ENCODE measurements around the gene PRCC. TPM values are rescaled to one million over a fixed set of nuclear protein-coding genes. Genes with fewer than 3 reads are reported as not detected.

The PRCC gene
- total RNA-seq, 1 experiment from 2014 or later = 125 TPM

GRCh38 chr1:156826630-156827029 lies 59.3 kb downstream of the PRCC start:
- no peak for DNase-seq (ENCODE audit: low spot score)
- TF ChIP-seq EZH2 (IDR thresholded peaks at IDR 0.05; ENCODE audit: borderline replicate concordance, low read depth, low read length, poor library complexity, severe bottlenecking) = no peak
- TF ChIP-seq, protein P1, sequence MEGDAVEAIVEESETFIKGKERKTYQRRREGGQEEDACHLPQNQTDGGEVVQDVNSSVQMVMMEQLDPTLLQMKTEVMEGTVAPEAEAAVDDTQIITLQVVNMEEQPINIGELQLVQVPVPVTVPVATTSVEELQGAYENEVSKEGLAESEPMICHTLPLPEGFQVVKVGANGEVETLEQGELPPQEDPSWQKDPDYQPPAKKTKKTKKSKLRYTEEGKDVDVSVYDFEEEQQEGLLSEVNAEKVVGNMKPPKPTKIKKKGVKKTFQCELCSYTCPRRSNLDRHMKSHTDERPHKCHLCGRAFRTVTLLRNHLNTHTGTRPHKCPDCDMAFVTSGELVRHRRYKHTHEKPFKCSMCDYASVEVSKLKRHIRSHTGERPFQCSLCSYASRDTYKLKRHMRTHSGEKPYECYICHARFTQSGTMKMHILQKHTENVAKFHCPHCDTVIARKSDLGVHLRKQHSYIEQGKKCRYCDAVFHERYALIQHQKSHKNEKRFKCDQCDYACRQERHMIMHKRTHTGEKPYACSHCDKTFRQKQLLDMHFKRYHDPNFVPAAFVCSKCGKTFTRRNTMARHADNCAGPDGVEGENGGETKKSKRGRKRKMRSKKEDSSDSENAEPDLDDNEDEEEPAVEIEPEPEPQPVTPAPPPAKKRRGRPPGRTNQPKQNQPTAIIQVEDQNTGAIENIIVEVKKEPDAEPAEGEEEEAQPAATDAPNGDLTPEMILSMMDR (conservative IDR thresholded peaks at IDR 0.05; ENCODE audit: low read depth, low read length) = no peak
- POLR2A ChIA-PET (ENCODE audit: low non-redundant PET) = no interaction called here
- no peak overlapping the region for H3K27ac ChIP-seq (ENCODE audit: low read depth, low read length, poor library complexity, severe bottlenecking)
- no peaks in the 10 kb centered on the region for H3K9me3 ChIP-seq (ENCODE audit: low read depth, low read length, poor library complexity, severe bottlenecking)
- intact Hi-C loops (cut with micrococcal nuclease; ENCODE audit: unreplicated experiment) = no loop called here
- no peaks in the 10 kb centered on the region for H3K27me3 ChIP-seq (replicated peaks; ENCODE audit: insufficient read depth, low read depth, low read length, poor library complexity)
- no TSS peak for BruUV-seq (replicated peaks)
- no peaks in the 10 kb centered on the region for H3K36me3 ChIP-seq (ENCODE audit: insufficient read depth, low read length, poor library complexity, severe bottlenecking)
- no peak overlapping the region for H3K4me3 ChIP-seq (ENCODE audit: low read depth, low read length, poor library complexity, severe bottlenecking)
- CTCF ChIA-PET = interaction anchor here (1.1 to 1.5 kb wide), 2 partner anchors 10 to 12 kb away, joined by 4 read pairs; no protein-coding TSS in a partner anchor
- H3K4me1 ChIP-seq (ENCODE audit: insufficient read depth, low read length, poor library complexity, severe bottlenecking) = no peaks in the 10 kb centered on the region

GRCh38 chr1:156828400-156829124 lies 61.2 kb downstream of the PRCC start:
- no TSS peak for BruUV-seq (replicated peaks)
- intact Hi-C loops (cut with micrococcal nuclease; ENCODE audit: unreplicated experiment) = no loop called here
- DNase-seq (ENCODE audit: low spot score) = no peak
- H3K9me3 ChIP-seq (ENCODE audit: low read depth, low read length, poor library complexity, severe bottlenecking) = no peaks in the 10 kb centered on the region
- ChIA-PET POLR2A (ENCODE audit: low non-redundant PET) (no interaction called here), CTCF (interaction anchor here (1.2 kb wide), 1 partner anchor 10 kb away, joined by 3 read pairs; no protein-coding TSS in a partner anchor)
- no peak overlapping the region for H3K4me3 ChIP-seq (ENCODE audit: low read depth, low read length, poor library complexity, severe bottlenecking)
- no peaks in the 10 kb centered on the region for H3K36me3 ChIP-seq (ENCODE audit: insufficient read depth, low read length, poor library complexity, severe bottlenecking)
- no peaks in the 10 kb centered on the region for H3K27me3 ChIP-seq (replicated peaks; ENCODE audit: insufficient read depth, low read depth, low read length, poor library complexity)
- no peaks in the 10 kb centered on the region for H3K4me1 ChIP-seq (ENCODE audit: insufficient read depth, low read length, poor library complexity, severe bottlenecking)
- H3K27ac ChIP-seq (ENCODE audit: low read depth, low read length, poor library complexity, severe bottlenecking) = no peak overlapping the region
- TF ChIP-seq EZH2 (IDR thresholded peaks at IDR 0.05; ENCODE audit: borderline replicate concordance, low read depth, low read length, poor library complexity, severe bottlenecking) = no peak
- TF ChIP-seq, protein P1 (conservative IDR thresholded peaks at IDR 0.05; ENCODE audit: low read depth, low read length) = no peak

DNA sequence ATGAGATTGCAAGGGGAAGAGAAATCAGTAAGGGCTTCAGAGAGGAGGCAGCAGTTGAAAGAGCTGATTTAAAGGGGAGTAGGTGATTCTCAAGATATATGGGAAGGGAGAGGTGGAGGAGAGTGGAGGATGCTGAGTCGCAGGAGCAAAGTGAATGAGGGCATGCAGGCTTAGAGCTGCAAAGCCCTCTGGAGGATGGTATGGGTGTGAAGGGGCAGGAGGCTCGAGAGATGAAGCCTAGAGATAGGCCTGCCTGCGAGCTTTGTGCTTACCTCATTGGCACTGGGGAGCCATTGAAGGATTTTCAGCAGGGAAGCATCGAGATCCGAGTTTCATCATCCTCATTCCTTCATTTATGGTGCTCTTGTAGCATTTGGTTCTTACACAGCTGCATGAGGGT lies 65.1 kb downstream of the PRCC start:
- no peak for DNase-seq (ENCODE audit: low spot score)
- POLR2A ChIA-PET (ENCODE audit: low non-redundant PET) = no interaction called here
- TF ChIP-seq, protein P1 (conservative IDR thresholded peaks at IDR 0.05; ENCODE audit: low read depth, low read length) = no peak
- TF ChIP-seq EZH2 (IDR thresholded peaks at IDR 0.05; ENCODE audit: borderline replicate concordance, low read depth, low read length, poor library complexity, severe bottlenecking) = no peak

More for the DNA sequence above, 65.1 kb downstream of the PRCC start:
- no TSS peak for BruUV-seq (replicated peaks)
- no peaks in the 10 kb centered on the region for H3K9me3 ChIP-seq (ENCODE audit: low read depth, low read length, poor library complexity, severe bottlenecking)
- H3K27me3 ChIP-seq (replicated peaks; ENCODE audit: insufficient read depth, low read depth, low read length, poor library complexity) = no peaks in the 10 kb centered on the region
- CTCF ChIA-PET = no interaction called here
- no peak overlapping the region for H3K27ac ChIP-seq (ENCODE audit: low read depth, low read length, poor library complexity, severe bottlenecking)
- intact Hi-C loops (cut with micrococcal nuclease; ENCODE audit: unreplicated experiment) = no loop called here
- H3K36me3 ChIP-seq (ENCODE audit: insufficient read depth, low read length, poor library complexity, severe bottlenecking) = no peaks in the 10 kb centered on the region
- no peak overlapping the region for H3K4me3 ChIP-seq (ENCODE audit: low read depth, low read length, poor library complexity, severe bottlenecking)
- no peaks in the 10 kb centered on the region for H3K4me1 ChIP-seq (ENCODE audit: insufficient read depth, low read length, poor library complexity, severe bottlenecking)
